HepG2 (cell line): ENCODE measurements around the gene PLPP3. TPM values are rescaled to one million over a fixed set of nuclear protein-coding genes. Genes with fewer than 3 reads are reported as not detected.

ENCODE experiments used
- ATAC-seq: fragments of 200-7000 bp; cut with Tn5 transposase; 3 replicates; pipeline ENCODE4 v1.9.1; 2020; ENCODE audit warnings: mild to moderate bottlenecking, moderate library complexity
- BruUV-seq: library from RNA; stranded (reverse); fragments of 400-500 nt; replicated peaks from 2 replicates; lab custom pipeline; 2021; lab: Mats Ljungman, UMichigan
- CTCF ChIA-PET: fragments of 300-600 bp; formaldehyde crosslinking; extraction: SDS; loops from one replicate; lab custom pipeline; 2021; ENCODE audit warnings: low total read pairs, inconsistent platforms, low intra/inter-chr PET ratio; lab: Yijun Ruan, JAX
- POLR2A ChIA-PET: fragments of 350-600 bp; sonication (Branson Sonifier 250); formaldehyde crosslinking; loops from one replicate; lab custom pipeline; 2020; ENCODE audit warnings: antibody characterized with exemption, inconsistent platforms; lab: Yijun Ruan, JAX
- DNase-seq: peaks from one replicate; pipeline ENCODE4 v3.0.0-alpha.2; 2015; ENCODE audit warnings: low spot score
- FAIRE-seq: peaks from 3 replicates; lab custom pipeline; 2011; peaks lifted over from hg19 to GRCh38; lab: Jason Lieb, UNC
- H2AFZ ChIP-seq: one replicate; pipeline ENCODE4 v1.6.1; 2011; ENCODE audit warnings: low read length, inconsistent platforms
- H3K27ac ChIP-seq: fragments of 300-600 bp; 3 replicates; pipeline ENCODE4 v1.8.0; 2011; ENCODE audit warnings: mixed run types, mild to moderate bottlenecking, mixed read lengths, low read length, inconsistent platforms; ENCODE audit not compliant: insufficient read depth; ENCODE audit errors: extremely low read length
- H3K27me3 ChIP-seq, 2 experiments: fragments of 200-600 bp in 1 of 2; 2 replicates in 1 of 2; 3 replicates in 1 of 2; pipeline versions ENCODE4 v1.6.0 to v1.8.0; 2011; ENCODE audit warnings: low read length in 2 of 2, mild to moderate bottlenecking in 2 of 2, moderate library complexity in 2 of 2, inconsistent platforms in 1 of 2; ENCODE audit not compliant: insufficient read depth in 2 of 2, control insufficient read depth in 1 of 2
- H3K36me3 ChIP-seq, 2 experiments: fragments of 200-600 bp in 1 of 2; replicated peaks in 1 of 2; 2 replicates in 1 of 2; 3 replicates in 1 of 2; pipeline versions ENCODE4 v1.5.1 to v1.8.0; 2011; ENCODE audit warnings: low read length in 2 of 2, inconsistent platforms in 1 of 2; ENCODE audit not compliant: insufficient read depth in 2 of 2, control insufficient read depth in 1 of 2
- H3K4me1 ChIP-seq: 2 replicates; pipeline ENCODE4 v1.5.1; 2012; ENCODE audit warnings: low read length, inconsistent platforms; ENCODE audit not compliant: insufficient read depth
- H3K4me2 ChIP-seq: 2 replicates; pipeline ENCODE4 v1.6.0; 2011; ENCODE audit warnings: low read depth, low read length, inconsistent platforms
- H3K4me3 ChIP-seq, 3 experiments: fragments of 200-600 bp in 1 of 3; sonication (generic), shearing (Covaris generic) in 1 of 3; replicated peaks in 1 of 3; 2 replicates each; pipeline ENCODE4 v1.5.1; 2011 to 2016; ENCODE audit warnings: low read length in 3 of 3, inconsistent platforms in 2 of 3, low read depth in 2 of 3, mild to moderate bottlenecking in 2 of 3, control low read depth in 1 of 3, mixed read lengths in 1 of 3; ENCODE audit not compliant: insufficient read depth in 1 of 3
- H3K79me2 ChIP-seq: one replicate; pipeline ENCODE4 v1.6.1; 2011; ENCODE audit warnings: low read length, inconsistent platforms; ENCODE audit not compliant: insufficient read depth
- H3K9ac ChIP-seq: 2 replicates; pipeline ENCODE4 v1.6.0; 2011; ENCODE audit warnings: mild to moderate bottlenecking, low read depth, low read length, inconsistent platforms; ENCODE audit not compliant: insufficient read depth
- H3K9me3 ChIP-seq: 2 replicates; pipeline ENCODE4 v1.5.1; 2012; ENCODE audit warnings: mild to moderate bottlenecking, low read length
- H4K20me1 ChIP-seq: 2 replicates; pipeline ENCODE4 v1.6.0; 2011; ENCODE audit warnings: inconsistent platforms, mild to moderate bottlenecking, low read length, moderate library complexity; ENCODE audit not compliant: insufficient read depth
- CBX2 ChIP-seq, 2 experiments: fragments of 200-600 bp in 1 of 2; sonication (generic); formaldehyde crosslinking in 1 of 2; IDR thresholded peaks; 2 replicates each; pipeline versions ENCODE4 v1.7.0 to v1.8.1; 2018 to 2022; ENCODE audit warnings: low read depth in 2 of 2, low read length in 1 of 2, mild to moderate bottlenecking in 1 of 2, missing genetic modification reagents in 1 of 2
- FOXA3 ChIP-seq: IDR thresholded peaks from 2 replicates; pipeline ENCODE4 v1.6.1; 2016; ENCODE audit warnings: missing genetic modification reagents, missing compliant biosample characterization
- SALL2 ChIP-seq: sonication (generic); formaldehyde crosslinking; IDR thresholded peaks from 2 replicates; pipeline ENCODE4 v1.8.1; 2023; ENCODE audit warnings: mild to moderate bottlenecking, missing genetic modification reagents, inconsistent platforms
- SMARCE1 ChIP-seq: fragments of 450-650 bp; IDR thresholded peaks from 2 replicates; pipeline ENCODE4 v1.6.1; 2017; ENCODE audit warnings: borderline replicate concordance
- TRIM24 ChIP-seq: sonication (generic); formaldehyde crosslinking; IDR thresholded peaks from 2 replicates; pipeline ENCODE4 v1.8.0; 2022; ENCODE audit warnings: mild to moderate bottlenecking, missing genetic modification reagents
- YY1 ChIP-seq: IDR thresholded peaks from 2 replicates; pipeline ENCODE4 v1.6.1; 2011; ENCODE audit warnings: low read length, low read depth, moderate library complexity, mild to moderate bottlenecking; ENCODE audit not compliant: insufficient read depth, insufficient replicate concordance
- ZNF644 ChIP-seq: IDR thresholded peaks from 2 replicates; pipeline ENCODE4 v1.6.1; 2016; ENCODE audit warnings: low read depth
- ZNF7 ChIP-seq: IDR thresholded peaks from 2 replicates; pipeline ENCODE4 v1.6.1; 2016; ENCODE audit warnings: missing biosample characterization, missing genetic modification reagents
- WGBS: methylation state at CpG from one replicate; pipeline ENCODE4 v1.1.6; 2017; ENCODE audit warnings: low lambda C conversion rate; 5-methylcytosine and 5-hydroxymethylcytosine counted together
- in situ Hi-C: cut with HindIII; loops from 2 replicates; pipeline ENCODE4 v1.10.0; 2017; ENCODE audit warnings: low pct_unique_long_range_greater_than_20kb; ENCODE audit not compliant: extremely low pct_ligation_motif_present
- intact Hi-C: fragments of 100-400 bp; cut with micrococcal nuclease; formaldehyde crosslinking; loops from one replicate; pipeline ENCODE4 v1.10.0; 2022; ENCODE audit not compliant: unreplicated experiment
- polyA plus RNA-seq, 8 experiments: library from polyadenylated mRNA; depleted of rRNA in 3 of 8; stranded (reverse) in 7 of 8; unstranded in 1 of 8; fragments of >200 nt; fragmentation: Illumina TruSeq in 4 of 8; extraction: Trizol in 4 of 8; gene quantifications; 2 replicates each; pipeline versions ENCODE4 v1.2.1 to v1.2.3, GENCODE V29; 2011 to 2016; ENCODE audit warnings: low read depth in 4 of 8, missing spikeins in 1 of 8, mixed read lengths in 1 of 8; ENCODE audit not compliant: insufficient read depth in 1 of 8
- total RNA-seq, 5 experiments: library from RNA; depleted of rRNA; stranded (reverse); fragments of >200 nt; fragmentation: Illumina TruSeq; extraction: Trizol; gene quantifications; 2 replicates each; pipeline ENCODE4 v1.2.3, GENCODE V29; 2016; ENCODE audit warnings: low read depth in 1 of 5
- TF ChIP-seq, protein P1 (sequence below): IDR thresholded peaks from 2 replicates; pipeline ENCODE4 v1.6.1; 2012; ENCODE audit warnings: low read depth, low read length, improper control_type of control experiment
- TF ChIP-seq, protein P2 (sequence below): sonication (generic); formaldehyde crosslinking; IDR thresholded peaks from 2 replicates; pipeline ENCODE4 v1.4.0; 2020; ENCODE audit warnings: missing genetic modification reagents, borderline replicate concordance
- TF ChIP-seq, protein P3 (sequence below): sonication (generic); formaldehyde crosslinking; IDR thresholded peaks from one replicate; pipeline ENCODE4 v1.5.1; 2020; ENCODE audit warnings: mild to moderate bottlenecking, missing genetic modification reagents; ENCODE audit errors: not compliant biosample characterization

The PLPP3 gene
- total and polyA plus RNA-seq, 2 of the 13 experiments (the other 11 are each of a cell fraction or from before 2014, with no cell fraction given), result 49.7 to 65.8 TPM

DNA sequence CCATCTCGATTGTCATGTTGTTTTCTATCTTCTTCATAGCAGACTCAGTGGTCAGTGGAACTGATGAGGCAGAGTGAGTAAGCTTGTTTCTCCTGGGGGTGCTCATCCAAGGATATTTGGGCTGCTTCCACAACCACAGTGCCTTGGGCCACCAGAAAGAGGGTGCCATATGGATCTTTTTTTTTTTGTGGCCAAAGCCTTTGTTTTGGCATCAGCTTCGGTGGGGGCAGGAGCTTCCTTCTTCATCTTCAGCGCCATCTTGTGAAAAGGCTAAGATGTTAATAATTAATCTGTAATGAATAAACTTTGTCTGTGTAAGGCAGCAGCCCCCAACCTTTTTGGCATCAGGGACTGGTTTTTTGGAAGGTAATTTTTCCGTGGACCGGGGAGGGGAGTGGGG is 6.6 kb upstream of the PLPP3 start:
- ATAC-seq (no peak), DNase-seq (no peak), FAIRE-seq (no peak)
- no TSS peak for BruUV-seq
- no peaks in the 10 kb centered on the region for H3K79me2 ChIP-seq
- POLR2A ChIA-PET, result interaction anchor here (1.6 kb wide), 1 partner anchor 397 kb away, joined by 3 read pairs; no protein-coding TSS in a partner anchor
- intact Hi-C loops, result loop anchor here (2.0 to 10.0 kb wide), 5 partner anchors 121 to 1301 kb away; no protein-coding TSS in a partner anchor
- H3K4me2 ChIP-seq, result peak overlapping the region; percentile 56
- no peaks in the 10 kb centered on the region for H3K27me3 ChIP-seq
- no peaks in the 10 kb centered on the region for H3K36me3 ChIP-seq
- no peak overlapping the region for H3K27ac ChIP-seq
- H3K9me3 ChIP-seq, result no peaks in the 10 kb centered on the region
- CTCF ChIA-PET, result interaction anchor here (1.0 to 2.3 kb wide), 3 partner anchors 176 to 1301 kb away, joined by 3 to 8 read pairs (median 4); no protein-coding TSS in a partner anchor
- H3K4me3 ChIP-seq, result no peak overlapping the region
- peaks cover 38% of the 10 kb centered on the region for H3K4me1 ChIP-seq
- in situ Hi-C loops, result loop anchor here (10.0 to 25.0 kb wide), 4 partner anchors 351 to 1301 kb away; no protein-coding TSS in a partner anchor
- no peaks in the 10 kb centered on the region for H4K20me1 ChIP-seq
- 23% methylated on average over 5 of the region's 5 CpGs for WGBS
- H2AFZ ChIP-seq, result no peak overlapping the region
- no peak overlapping the region for H3K9ac ChIP-seq
- TF ChIP-seq ZNF644 (CRISPR knock-in tag), result peak; percentile 54; the same call in 1 of the 2 replicates
- TF ChIP-seq ZNF7, result no peak
- TF ChIP-seq, protein P1, sequence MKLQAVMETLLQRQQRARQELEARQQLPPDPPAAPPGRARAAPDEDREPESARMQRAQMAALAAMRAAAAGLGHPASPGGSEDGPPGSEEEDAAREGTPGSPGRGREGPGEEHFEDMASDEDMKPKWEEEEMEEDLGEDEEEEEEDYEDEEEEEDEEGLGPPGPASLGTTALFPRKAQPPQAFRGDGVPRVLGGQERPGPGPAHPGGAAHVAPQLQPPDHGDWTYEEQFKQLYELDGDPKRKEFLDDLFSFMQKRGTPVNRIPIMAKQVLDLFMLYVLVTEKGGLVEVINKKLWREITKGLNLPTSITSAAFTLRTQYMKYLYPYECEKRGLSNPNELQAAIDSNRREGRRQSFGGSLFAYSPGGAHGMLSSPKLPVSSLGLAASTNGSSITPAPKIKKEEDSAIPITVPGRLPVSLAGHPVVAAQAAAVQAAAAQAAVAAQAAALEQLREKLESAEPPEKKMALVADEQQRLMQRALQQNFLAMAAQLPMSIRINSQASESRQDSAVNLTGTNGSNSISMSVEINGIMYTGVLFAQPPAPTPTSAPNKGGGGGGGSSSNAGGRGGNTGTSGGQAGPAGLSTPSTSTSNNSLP, result no peak
- TF ChIP-seq, protein P2, sequence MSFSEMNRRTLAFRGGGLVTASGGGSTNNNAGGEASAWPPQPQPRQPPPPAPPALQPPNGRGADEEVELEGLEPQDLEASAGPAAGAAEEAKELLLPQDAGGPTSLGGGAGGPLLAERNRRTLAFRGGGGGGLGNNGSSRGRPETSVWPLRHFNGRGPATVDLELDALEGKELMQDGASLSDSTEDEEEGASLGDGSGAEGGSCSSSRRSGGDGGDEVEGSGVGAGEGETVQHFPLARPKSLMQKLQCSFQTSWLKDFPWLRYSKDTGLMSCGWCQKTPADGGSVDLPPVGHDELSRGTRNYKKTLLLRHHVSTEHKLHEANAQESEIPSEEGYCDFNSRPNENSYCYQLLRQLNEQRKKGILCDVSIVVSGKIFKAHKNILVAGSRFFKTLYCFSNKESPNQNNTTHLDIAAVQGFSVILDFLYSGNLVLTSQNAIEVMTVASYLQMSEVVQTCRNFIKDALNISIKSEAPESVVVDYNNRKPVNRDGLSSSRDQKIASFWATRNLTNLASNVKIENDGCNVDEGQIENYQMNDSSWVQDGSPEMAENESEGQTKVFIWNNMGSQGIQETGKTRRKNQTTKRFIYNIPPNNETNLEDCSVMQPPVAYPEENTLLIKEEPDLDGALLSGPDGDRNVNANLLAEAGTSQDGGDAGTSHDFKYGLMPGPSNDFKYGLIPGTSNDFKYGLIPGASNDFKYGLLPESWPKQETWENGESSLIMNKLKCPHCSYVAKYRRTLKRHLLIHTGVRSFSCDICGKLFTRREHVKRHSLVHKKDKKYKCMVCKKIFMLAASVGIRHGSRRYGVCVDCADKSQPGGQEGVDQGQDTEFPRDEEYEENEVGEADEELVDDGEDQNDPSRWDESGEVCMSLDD (CRISPR knock-in tag), result no peak
- no peak for TF ChIP-seq FOXA3 (CRISPR knock-in tag)
- TF ChIP-seq SMARCE1, result no peak
- TF ChIP-seq CBX2 (IDR thresholded peaks at IDR 0.05; ENCODE audit: low read depth, low read length), result no peak
- TF ChIP-seq CBX2 (CRISPR knock-in tag; IDR thresholded peaks at IDR 0.05; ENCODE audit: low read depth), result no peak
- peak; percentile 58 for TF ChIP-seq YY1
- TF ChIP-seq, protein P3, sequence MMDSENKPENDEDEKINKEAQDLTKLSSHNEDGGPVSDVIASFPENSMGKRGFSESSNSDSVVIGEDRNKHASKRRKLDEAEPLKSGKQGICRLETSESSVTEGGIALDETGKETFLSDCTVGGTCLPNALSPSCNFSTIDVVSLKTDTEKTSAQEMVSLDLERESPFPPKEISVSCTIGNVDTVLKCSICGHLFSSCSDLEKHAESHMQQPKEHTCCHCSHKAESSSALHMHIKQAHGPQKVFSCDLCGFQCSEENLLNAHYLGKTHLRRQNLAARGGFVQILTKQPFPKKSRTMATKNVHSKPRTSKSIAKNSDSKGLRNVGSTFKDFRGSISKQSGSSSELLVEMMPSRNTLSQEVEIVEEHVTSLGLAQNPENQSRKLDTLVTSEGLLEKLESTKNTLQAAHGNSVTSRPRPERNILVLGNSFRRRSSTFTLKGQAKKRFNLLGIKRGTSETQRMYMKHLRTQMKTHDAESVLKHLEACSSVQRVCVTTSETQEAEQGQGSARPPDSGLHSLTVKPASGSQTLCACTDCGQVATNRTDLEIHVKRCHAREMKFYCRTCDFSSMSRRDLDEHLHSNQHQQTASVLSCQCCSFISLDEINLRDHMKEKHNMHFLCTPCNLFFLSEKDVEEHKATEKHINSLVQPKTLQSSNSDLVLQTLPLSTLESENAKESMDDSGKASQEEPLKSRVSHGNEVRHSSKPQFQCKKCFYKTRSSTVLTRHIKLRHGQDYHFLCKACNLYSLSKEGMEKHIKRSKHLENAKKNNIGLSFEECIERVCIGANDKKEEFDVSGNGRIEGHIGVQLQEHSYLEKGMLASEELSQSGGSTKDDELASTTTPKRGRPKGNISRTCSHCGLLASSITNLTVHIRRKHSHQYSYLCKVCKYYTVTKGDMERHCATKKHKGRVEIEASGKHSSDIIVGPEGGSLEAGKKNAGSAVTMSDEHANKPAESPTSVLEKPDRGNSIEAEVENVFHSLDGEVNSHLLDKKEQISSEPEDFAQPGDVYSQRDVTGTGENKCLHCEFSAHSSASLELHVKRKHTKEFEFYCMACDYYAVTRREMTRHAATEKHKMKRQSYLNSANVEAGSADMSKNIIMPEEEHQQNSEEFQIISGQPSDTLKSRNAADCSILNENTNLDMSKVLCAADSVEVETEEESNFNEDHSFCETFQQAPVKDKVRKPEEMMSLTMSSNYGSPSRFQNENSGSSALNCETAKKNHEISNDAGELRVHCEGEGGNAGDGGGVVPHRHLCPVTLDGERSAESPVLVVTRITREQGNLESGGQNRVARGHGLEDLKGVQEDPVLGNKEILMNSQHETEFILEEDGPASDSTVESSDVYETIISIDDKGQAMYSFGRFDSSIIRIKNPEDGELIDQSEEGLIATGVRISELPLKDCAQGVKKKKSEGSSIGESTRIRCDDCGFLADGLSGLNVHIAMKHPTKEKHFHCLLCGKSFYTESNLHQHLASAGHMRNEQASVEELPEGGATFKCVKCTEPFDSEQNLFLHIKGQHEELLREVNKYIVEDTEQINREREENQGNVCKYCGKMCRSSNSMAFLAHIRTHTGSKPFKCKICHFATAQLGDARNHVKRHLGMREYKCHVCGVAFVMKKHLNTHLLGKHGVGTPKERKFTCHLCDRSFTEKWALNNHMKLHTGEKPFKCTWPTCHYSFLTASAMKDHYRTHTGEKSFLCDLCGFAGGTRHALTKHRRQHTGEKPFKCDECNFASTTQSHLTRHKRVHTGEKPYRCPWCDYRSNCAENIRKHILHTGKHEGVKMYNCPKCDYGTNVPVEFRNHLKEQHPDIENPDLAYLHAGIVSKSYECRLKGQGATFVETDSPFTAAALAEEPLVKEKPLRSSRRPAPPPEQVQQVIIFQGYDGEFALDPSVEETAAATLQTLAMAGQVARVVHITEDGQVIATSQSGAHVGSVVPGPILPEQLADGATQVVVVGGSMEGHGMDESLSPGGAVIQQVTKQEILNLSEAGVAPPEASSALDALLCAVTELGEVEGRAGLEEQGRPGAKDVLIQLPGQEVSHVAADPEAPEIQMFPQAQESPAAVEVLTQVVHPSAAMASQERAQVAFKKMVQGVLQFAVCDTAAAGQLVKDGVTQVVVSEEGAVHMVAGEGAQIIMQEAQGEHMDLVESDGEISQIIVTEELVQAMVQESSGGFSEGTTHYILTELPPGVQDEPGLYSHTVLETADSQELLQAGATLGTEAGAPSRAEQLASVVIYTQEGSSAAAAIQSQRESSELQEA (CRISPR knock-in tag), result no peak
- no peak for TF ChIP-seq SALL2 (CRISPR knock-in tag)
- no peak for TF ChIP-seq TRIM24 (CRISPR knock-in tag)
